Jurkat, Clone E6-1 (cell line): Measurements from ENCODE around the gene MAPK12.
"Not testable (repeated sequence)": the region's sequence is repeated elsewhere in the genome, so short reads cannot be mapped to it uniquely, and the experiment has no call there.

ENCODE experiments used
- DNase-seq: peaks from one replicate; pipeline ENCODE4 v3.0.0-alpha.2; 2011; ENCODE audit warnings: low read depth, low spot score
- H3K4me3 ChIP-seq: 2 replicates; pipeline ENCODE4 v1.5.1; 2011; ENCODE audit warnings: mild to moderate bottlenecking, low read length, control low read depth, moderate library complexity

MAPK12 gene

GRCh38 chr22:50285568-50286229 is 24.2 kb upstream of the MAPK12 start:
- H3K4me3 ChIP-seq: no peak overlapping the region
- no peak for DNase-seq

DNA sequence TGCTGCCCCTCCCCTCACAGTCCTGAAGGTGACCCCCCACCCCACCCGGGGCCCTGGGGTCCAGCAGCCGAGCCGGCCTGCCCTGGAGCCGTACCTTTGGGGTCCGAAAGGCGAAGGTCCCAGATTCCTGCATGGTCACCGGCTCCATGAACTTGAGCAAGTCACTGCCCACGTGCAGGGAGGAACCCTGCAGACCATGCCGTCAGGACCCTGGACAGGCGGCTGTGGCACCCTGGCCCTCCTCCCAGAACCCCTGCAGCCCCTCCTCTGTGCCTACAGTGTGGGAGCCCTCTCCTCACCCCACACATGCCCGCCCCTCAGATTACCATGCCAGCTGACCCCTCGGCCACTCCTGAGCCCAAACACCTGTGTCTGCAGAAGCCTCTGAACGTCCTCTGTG is 23.0 kb upstream of the MAPK12 start:
- no peak for DNase-seq

GRCh38 chr22:50283821-50284220 is 22.3 kb upstream of the MAPK12 start:
- no peak for DNase-seq

More for the DNA sequence above, 23.0 kb upstream of the MAPK12 start:
- no peak overlapping the region for H3K4me3 ChIP-seq

DNA sequence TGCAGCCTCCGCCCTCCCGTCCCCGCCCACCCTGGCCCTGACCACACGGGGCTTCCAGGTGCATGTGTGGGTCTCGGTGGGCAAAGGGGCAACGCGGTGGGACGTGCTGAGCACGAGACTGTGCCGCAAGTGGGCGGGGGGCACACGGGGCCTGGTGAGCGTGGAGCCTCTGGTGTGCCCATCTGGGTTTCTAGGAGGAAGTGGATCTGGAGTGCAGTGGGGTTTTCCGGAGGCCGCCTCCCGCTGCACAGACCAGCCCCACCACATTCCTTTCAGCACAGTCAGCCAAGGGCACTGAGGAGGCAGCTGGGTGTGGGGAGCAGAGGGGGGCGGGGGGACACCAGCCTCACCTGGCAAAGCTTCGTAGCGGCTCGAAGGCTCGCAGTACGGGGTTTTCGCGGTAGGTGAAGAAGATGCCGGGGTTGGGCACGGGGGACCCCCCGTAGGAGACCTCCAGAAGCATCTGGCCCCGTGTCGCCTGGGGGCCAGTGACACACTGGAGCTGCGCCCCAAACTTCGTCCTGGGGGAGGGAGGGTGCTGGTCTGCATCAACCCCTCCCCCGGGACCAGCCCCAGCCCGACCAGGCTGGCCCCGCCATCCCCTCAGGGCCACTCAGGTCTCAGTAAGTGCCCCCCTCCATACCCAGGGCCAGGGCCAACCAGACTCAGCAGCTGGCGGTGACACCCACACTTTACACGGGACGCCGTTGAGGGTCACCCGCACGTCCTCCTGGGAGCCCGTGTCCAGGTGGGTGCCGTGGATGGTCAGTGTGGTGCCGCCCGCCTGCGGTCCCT is 21.1 kb upstream of the MAPK12 start:
- no peak for DNase-seq

More at GRCh38 chr22:50283821-50284220, 22.3 kb upstream of the MAPK12 start:
- no peak overlapping the region for H3K4me3 ChIP-seq

GRCh38 chr22:50281957-50282356 is 20.5 kb upstream of the MAPK12 start:
- no peak for DNase-seq
- H3K4me3 ChIP-seq: no peak overlapping the region

More for the DNA sequence above, 21.1 kb upstream of the MAPK12 start:
- no peak overlapping the region for H3K4me3 ChIP-seq

GRCh38 chr22:50281384-50281760 is 19.9 kb upstream of the MAPK12 start:
- no peak overlapping the region for H3K4me3 ChIP-seq
- DNase-seq: no peak

GRCh38 chr22:50280708-50281383 is 19.4 kb upstream of the MAPK12 start:
- DNase-seq: no peak
- H3K4me3 ChIP-seq: no peak overlapping the region

DNA sequence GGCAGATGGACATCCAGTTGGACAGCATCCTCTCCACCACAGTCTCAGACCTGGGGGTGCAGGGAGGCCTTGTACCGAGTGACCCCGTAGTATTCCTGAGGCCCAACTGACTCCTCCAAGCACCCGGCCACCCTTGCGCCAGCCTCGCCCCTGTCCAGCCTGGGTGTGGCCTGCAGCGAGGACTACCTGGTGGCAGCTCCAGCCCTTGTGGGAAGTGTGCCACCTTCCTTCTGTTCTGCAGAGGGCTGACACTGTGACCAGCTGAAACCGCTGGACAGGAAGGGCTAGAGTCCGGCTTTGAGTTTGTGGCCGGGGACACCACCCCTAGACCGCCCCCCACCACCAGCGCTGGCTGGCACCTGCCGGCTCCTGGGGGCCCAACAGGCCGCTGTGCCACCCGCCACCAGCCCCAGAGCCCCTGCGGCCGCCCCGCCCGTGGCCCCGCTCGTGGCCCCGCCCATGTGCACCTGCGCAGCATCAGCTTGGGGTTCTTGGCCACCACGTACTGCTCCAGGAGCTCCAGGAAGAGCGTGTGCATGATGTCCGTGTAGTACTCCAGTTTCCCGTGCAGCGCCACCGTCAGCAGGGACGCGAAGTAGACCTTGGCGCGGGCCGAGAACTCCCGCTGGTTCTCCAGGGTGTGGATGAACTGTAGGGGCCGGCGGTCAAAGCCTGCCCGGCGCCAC is 18.7 kb upstream of the MAPK12 start:
- H3K4me3 ChIP-seq: no peak overlapping the region
- no peak for DNase-seq

- DNase-seq: no peak
- H3K4me3 ChIP-seq: no peak overlapping the region
Observed at GRCh38 chr22:50278956-50279619, 17.6 kb upstream of the MAPK12 start.

GRCh38 chr22:50278461-50278860 is 17.0 kb upstream of the MAPK12 start:
- DNase-seq: no peak
- H3K4me3 ChIP-seq: no peak overlapping the region

DNA sequence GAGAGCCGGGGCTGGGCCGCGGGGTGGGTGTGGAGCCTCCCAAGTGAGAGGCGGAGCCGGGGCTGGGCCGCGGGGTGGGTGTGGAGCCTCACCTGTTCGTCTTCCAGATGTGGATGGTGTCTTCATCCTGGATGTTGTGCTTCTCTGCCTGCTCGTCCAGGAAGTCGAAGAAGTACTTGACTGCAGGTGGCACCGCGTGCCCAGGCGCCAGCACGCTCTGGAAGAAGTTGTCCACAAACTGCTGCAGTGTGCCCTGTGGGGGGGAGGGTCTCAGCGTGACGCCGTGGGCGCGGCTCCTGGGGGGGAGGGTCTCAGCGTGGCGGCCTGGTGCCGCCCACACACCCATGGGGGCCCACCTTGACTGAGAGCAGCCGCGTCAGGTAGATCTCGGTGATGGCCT is 16.3 kb upstream of the MAPK12 start:
- DNase-seq: peak; percentile 10
- no peak overlapping the region for H3K4me3 ChIP-seq

DNA sequence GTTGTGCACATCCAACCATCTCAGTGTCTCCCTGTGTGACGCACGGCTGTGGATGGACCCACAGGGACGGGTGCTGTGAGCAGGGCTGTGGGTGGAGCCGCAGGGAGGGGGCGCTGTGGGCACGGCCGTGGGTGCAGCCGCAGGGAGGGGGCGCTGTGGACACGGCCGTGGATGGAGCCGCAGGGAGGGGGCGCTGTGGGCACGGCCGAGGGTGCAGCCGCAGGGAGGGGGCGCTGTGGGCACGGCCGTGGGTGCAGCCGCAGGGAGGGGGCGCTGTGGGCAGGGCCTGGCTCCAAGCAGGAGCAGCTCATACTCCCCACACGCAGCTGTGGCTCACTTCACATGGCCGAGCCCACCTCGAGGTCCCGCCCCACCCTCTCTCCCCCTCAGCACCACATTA is 14.7 kb upstream of the MAPK12 start:
- no peak overlapping the region for H3K4me3 ChIP-seq
- peak; percentile 32 for DNase-seq

DNA sequence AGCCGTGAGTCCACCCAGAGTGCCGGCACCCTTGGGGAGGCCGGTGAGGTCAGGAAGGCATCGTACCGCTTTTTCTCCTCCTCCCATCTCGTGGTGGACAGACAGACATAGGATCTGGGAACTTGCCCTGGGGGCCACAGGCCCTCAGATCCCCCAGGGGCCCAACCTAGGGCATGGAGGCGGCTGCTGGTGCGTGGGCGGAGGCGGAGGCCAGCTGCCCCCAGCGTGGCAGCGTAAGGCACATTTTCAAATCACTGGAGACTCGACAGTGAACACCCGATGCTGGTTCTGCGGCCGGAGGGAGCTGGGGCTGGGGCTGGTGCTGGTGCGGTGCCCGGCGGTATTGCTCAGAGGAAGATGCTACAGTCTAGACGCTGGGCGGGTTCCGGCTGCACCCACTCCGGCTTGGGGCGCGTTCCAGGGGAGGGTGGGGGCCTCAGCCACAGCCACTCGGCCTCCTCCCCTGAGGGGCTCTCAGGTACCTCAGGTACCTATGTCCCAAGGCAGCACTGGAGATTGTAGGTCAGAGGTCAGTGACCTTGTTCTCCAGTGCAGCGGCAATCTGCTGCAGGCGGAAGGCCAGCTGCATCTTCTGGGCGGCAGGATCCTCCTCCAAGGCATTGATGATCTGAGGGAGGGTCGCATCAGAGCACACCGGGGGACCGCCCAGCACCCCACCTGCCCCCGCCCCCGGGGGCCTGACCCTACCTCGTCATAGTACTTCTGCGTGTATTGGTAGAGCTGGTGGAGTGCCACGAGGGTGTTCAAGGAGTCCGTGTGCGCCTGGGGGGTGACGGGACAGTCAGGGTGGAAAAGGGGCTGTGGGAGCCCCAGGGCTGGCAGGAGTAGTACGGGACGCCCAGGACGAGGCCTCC is 13.9 kb upstream of the MAPK12 start:
- DNase-seq: no peak
- no peak overlapping the region for H3K4me3 ChIP-seq

- no peak overlapping the region for H3K4me3 ChIP-seq
- no peak for DNase-seq
Observed at GRCh38 chr22:50274771-50275170, 13.3 kb upstream of the MAPK12 start.

GRCh38 chr22:50274311-50274710 is 12.8 kb upstream of the MAPK12 start:
- DNase-seq: peak; percentile 54
- H3K4me3 ChIP-seq: no peak overlapping the region

DNA sequence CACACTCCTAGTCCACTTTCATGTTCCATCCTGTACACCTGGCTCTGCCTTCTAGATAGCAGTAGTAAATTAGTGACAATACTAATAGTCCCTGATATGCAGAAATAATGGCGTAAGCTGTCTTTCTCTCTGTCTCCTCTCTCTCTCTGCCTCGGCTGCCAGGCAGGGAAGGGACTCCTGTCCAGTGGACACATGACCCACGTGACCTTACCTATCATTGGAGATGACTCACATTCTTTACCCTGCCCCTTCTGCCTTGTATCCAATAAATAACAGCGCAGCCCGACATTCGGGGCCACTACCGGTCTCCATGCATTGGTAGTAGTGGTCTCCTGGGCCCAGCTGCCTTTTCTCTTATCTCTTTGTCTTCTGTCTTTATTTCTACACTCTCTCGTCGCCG is 12.3 kb upstream of the MAPK12 start:
- H3K4me3 ChIP-seq, DNase-seq: not testable (repeated sequence)

GRCh38 chr22:50273352-50273751 is 11.9 kb upstream of the MAPK12 start:
- not testable (repeated sequence) for DNase-seq, H3K4me3 ChIP-seq
